MM.1S (cell line): ENCODE data around the gene PSD2.

Experiments
- DNase-seq: peaks from one replicate; pipeline ENCODE4 v3.0.0-alpha.2; 2015
- H2AFZ ChIP-seq: fragments of 300-600 bp; sonication (generic); 2 replicates; pipeline ENCODE4 v1.6.0; 2016; ENCODE audit warnings: antibody characterized with exemption, low read length
- H3F3A ChIP-seq: fragments of 300-600 bp; sonication (generic); 2 replicates; pipeline ENCODE4 v1.6.1; 2016; ENCODE audit warnings: mild to moderate bottlenecking, antibody characterized with exemption, low read length, moderate library complexity, mixed read lengths; ENCODE audit not compliant: insufficient read depth
- H3K27ac ChIP-seq: fragments of 300-600 bp; sonication (generic); 2 replicates; pipeline ENCODE4 v1.5.1; 2016; ENCODE audit warnings: mild to moderate bottlenecking, low read length
- H3K27me3 ChIP-seq: fragments of 300-600 bp; sonication (generic); replicated peaks from 2 replicates; pipeline ENCODE4 v1.6.0; 2016; ENCODE audit warnings: low read length; ENCODE audit not compliant: insufficient read depth
- H3K36me3 ChIP-seq: fragments of 300-600 bp; sonication (generic); replicated peaks from 2 replicates; pipeline ENCODE4 v1.6.1; 2016; ENCODE audit warnings: mild to moderate bottlenecking, low read length, mixed read lengths; ENCODE audit not compliant: insufficient read depth
- H3K4me1 ChIP-seq: fragments of 300-600 bp; sonication (generic); 2 replicates; pipeline ENCODE4 v1.6.1; 2016; ENCODE audit warnings: low read length, mixed read lengths
- H3K4me2 ChIP-seq: fragments of 300-600 bp; sonication (generic); 2 replicates; pipeline ENCODE4 v1.6.0; 2016; ENCODE audit warnings: low read depth, low read length
- H3K4me3 ChIP-seq: fragments of 300-600 bp; sonication (generic); 2 replicates; pipeline ENCODE4 v1.5.1; 2016; ENCODE audit warnings: low read length, mixed read lengths
- H3K79me2 ChIP-seq: fragments of 300-600 bp; sonication (generic); 2 replicates; pipeline ENCODE4 v1.6.1; 2016; ENCODE audit warnings: mixed run types, low read length, mixed read lengths
- H3K9ac ChIP-seq: fragments of 300-600 bp; sonication (generic); 2 replicates; pipeline ENCODE4 v1.6.1; 2016; ENCODE audit warnings: low read length, mixed read lengths
- H3K9me2 ChIP-seq: fragments of 300-600 bp; sonication (generic); replicated peaks from 2 replicates; pipeline ENCODE4 v1.6.1; 2016; ENCODE audit warnings: mild to moderate bottlenecking, low read length, mixed read lengths; ENCODE audit not compliant: insufficient read depth
- H3K9me3 ChIP-seq: fragments of 300-600 bp; sonication (generic); replicated peaks from 2 replicates; pipeline ENCODE4 v1.6.1; 2016; ENCODE audit warnings: mild to moderate bottlenecking, low read length, mixed read lengths; ENCODE audit not compliant: insufficient read depth
- H4K20me1 ChIP-seq: fragments of 300-600 bp; sonication (generic); 2 replicates; pipeline ENCODE4 v1.6.1; 2016; ENCODE audit warnings: mild to moderate bottlenecking, low read length, moderate library complexity, mixed read lengths; ENCODE audit not compliant: insufficient read depth
- EZH2 ChIP-seq: fragments of 300-600 bp; sonication (generic); optimal IDR thresholded peaks from 2 replicates; pipeline ENCODE3; 2017; ENCODE audit warnings: low read depth, mild to moderate bottlenecking, antibody characterized with exemption, low read length, mixed read lengths
- EZH2phosphoT487 ChIP-seq: fragments of 300-600 bp; sonication (generic); IDR thresholded peaks from 2 replicates; pipeline ENCODE4 v1.6.1; 2018; ENCODE audit warnings: antibody characterized with exemption, low read length
- TF ChIP-seq, protein P1 (sequence below): fragments of 300-600 bp; sonication (generic); IDR thresholded peaks from 2 replicates; pipeline ENCODE4 v1.5.1; 2016; ENCODE audit warnings: antibody characterized with exemption, low read length, mixed read lengths

PSD2 gene

DNA sequence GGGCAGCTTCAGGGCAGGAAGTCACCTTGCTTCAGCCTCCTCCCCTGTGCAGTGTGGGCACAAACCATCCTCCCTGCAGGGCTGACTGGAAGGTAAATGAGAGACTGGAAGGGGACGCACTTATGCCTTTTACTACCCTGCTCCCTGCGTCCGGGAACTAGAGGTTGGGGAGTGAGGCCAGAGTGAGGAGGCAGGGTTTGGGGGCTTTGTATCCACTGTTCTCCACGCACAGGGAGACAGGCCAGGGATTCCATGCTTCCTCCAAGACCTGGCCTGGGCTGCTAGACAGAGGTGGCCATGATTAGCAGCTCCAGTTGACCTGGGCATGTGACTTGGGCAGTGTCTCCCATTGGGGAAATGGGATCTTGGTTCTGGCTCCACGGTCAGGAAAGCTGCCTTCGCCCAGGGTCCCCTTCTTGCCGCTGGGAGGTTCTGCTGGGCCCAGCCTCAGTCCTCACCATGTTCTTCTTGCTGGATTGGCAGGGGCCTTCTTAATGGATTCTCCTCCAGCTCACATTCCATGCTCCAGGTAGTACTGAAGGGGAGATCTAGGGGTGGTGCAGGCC is 37.0 kb upstream of the PSD2 start:
- no peak overlapping the region for H3K27ac ChIP-seq
- H3K9me3 ChIP-seq: no peaks in the 10 kb centered on the region
- no peaks in the 10 kb centered on the region for H4K20me1 ChIP-seq
- no peak overlapping the region for H2AFZ ChIP-seq
- DNase-seq: no peak
- H3K9ac ChIP-seq: no peak overlapping the region
- no peaks in the 10 kb centered on the region for H3K9me2 ChIP-seq
- H3K36me3 ChIP-seq: no peaks in the 10 kb centered on the region
- H3K79me2 ChIP-seq: no peaks in the 10 kb centered on the region
- H3K4me2 ChIP-seq: no peak overlapping the region
- no peaks in the 10 kb centered on the region for H3K4me1 ChIP-seq
- TF ChIP-seq EZH2: no peak
- TF ChIP-seq EZH2phosphoT487: no peak
- TF ChIP-seq, protein P1, sequence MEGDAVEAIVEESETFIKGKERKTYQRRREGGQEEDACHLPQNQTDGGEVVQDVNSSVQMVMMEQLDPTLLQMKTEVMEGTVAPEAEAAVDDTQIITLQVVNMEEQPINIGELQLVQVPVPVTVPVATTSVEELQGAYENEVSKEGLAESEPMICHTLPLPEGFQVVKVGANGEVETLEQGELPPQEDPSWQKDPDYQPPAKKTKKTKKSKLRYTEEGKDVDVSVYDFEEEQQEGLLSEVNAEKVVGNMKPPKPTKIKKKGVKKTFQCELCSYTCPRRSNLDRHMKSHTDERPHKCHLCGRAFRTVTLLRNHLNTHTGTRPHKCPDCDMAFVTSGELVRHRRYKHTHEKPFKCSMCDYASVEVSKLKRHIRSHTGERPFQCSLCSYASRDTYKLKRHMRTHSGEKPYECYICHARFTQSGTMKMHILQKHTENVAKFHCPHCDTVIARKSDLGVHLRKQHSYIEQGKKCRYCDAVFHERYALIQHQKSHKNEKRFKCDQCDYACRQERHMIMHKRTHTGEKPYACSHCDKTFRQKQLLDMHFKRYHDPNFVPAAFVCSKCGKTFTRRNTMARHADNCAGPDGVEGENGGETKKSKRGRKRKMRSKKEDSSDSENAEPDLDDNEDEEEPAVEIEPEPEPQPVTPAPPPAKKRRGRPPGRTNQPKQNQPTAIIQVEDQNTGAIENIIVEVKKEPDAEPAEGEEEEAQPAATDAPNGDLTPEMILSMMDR: no peak
- H3K4me3 ChIP-seq: no peak overlapping the region
- peaks cover 37% of the 10 kb centered on the region for H3K27me3 ChIP-seq
- no peaks in the 10 kb centered on the region for H3F3A ChIP-seq

DNA sequence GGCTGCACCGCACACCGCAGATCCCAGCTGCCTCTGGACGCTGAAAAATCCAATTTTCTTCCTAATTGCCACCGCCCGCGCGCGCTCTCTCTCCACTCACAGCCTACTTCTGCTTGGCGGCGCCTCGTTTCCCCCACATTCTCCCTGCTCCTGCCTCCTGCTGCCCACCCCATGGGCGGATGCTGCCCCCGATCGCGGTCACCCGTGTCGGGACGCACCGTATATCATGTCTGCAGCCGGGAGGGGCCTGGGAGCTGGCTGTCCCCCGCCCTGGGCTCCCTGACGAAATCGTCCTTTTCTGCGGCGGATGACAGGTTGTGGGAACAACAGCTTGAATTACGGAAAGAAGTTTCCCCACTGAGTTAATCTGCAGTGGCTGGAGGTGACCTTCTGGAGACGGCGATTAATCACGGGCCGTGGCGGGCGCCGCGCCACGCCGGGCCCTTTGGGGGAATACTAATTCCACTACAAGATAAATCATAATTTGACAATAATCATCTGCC is 36.3 kb upstream of the PSD2 start:
- H3K27me3 ChIP-seq: peaks cover 44% of the 10 kb centered on the region
- no peaks in the 10 kb centered on the region for H3K4me1 ChIP-seq
- H3K4me2 ChIP-seq: no peak overlapping the region
- H3K9me2 ChIP-seq: no peaks in the 10 kb centered on the region
- TF ChIP-seq EZH2phosphoT487: no peak
- no peak for TF ChIP-seq EZH2
- TF ChIP-seq, protein P1: no peak
- no peak overlapping the region for H3K9ac ChIP-seq
- H3K9me3 ChIP-seq: no peaks in the 10 kb centered on the region
- no peak overlapping the region for H3K27ac ChIP-seq
- H4K20me1 ChIP-seq: no peaks in the 10 kb centered on the region
- no peak overlapping the region for H2AFZ ChIP-seq
- no peaks in the 10 kb centered on the region for H3F3A ChIP-seq
- H3K4me3 ChIP-seq: no peak overlapping the region
- no peak for DNase-seq
- H3K79me2 ChIP-seq: no peaks in the 10 kb centered on the region
- no peaks in the 10 kb centered on the region for H3K36me3 ChIP-seq

DNA sequence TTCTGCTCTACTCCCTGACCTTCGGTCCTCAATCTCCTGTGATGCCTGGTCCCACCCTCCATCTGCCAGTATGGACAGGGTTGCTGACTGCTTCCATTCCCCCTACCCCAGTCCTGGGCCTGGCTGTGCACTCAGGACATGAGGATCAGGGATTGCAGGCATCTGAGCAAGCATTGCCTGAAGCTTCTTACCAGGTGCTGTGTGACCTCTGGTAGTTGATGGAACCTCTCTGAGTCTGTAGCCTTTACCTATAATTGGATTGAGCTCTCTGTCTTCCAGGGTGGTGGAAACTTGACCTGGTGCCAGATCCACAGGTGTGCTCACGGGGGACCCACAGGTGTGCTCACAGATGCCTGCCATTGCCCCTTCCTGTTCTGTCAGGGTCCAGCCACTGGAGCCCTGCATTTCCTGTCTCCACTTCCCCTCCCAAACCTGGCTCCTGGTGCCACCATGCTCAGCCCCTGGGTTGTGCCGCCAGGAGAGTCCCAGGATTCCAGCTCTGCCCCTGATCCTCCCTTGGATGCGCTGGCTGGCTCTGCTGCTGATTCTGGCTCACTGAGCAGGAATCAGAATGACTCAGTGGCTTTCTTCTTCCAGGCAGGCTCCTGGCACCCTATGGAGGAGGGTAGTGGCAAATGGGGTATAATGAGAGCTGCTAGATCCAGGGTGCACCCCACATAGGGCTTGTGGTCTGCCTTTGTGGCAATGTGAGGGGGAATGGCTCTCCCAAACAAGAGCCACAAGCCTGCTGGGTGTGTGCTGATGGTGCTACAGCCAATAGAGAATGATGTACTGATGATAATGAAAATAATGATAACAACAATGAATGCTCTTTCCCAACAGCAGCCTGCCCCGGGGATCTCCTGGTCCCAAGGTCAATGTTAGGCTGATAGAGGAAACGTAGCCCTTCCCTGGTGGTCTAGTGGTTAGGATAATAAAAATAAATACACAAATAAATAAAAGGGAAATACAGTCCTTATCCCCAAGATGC is 35.2 kb upstream of the PSD2 start:
- Histone ChIP-seq H3K4me2 (no peak overlapping the region), H3K27me3 (peaks cover 43% of the 10 kb centered on the region)

More for the DNA sequence above, 35.2 kb upstream of the PSD2 start:
- Histone ChIP-seq H3K9ac (no peak overlapping the region), H3K36me3 (no peaks in the 10 kb centered on the region), H3F3A (no peaks in the 10 kb centered on the region), H3K9me3 (no peaks in the 10 kb centered on the region), H3K4me1 (no peaks in the 10 kb centered on the region), H3K79me2 (no peaks in the 10 kb centered on the region), H3K27ac (no peak overlapping the region), H3K9me2 (no peaks in the 10 kb centered on the region), H3K4me3 (no peak overlapping the region), H4K20me1 (no peaks in the 10 kb centered on the region), H2AFZ (no peak overlapping the region)
- no peak for TF ChIP-seq EZH2
- TF ChIP-seq, protein P1: no peak
- TF ChIP-seq EZH2phosphoT487: no peak
- DNase-seq: no peak
